ENCODE data around the gene ALLC.

ALLC gene

GRCh38 chr2:3749201-3749600 lies 91.2 kb downstream of the ALLC start:
- H3K36me3 ChIP-seq (ENCODE audit: insufficient read depth, low read length) = no peaks in the 10 kb centered on the region
- H3K9ac ChIP-seq (ENCODE audit: low read depth, low read length) = no peak overlapping the region
- no peak overlapping the region for H3K27ac ChIP-seq (ENCODE audit: low read length)
- H3K9me3 ChIP-seq (ENCODE audit: insufficient read depth, low read length, severe bottlenecking) = no peaks in the 10 kb centered on the region
- H3K4me2 ChIP-seq (ENCODE audit: insufficient read depth, low read length) = no peak overlapping the region
- H3K79me2 ChIP-seq (ENCODE audit: insufficient read depth, low read length) = no peaks in the 10 kb centered on the region
- no peak overlapping the region for H3K4me3 ChIP-seq (ENCODE audit: low read depth in 1 of 2, low read length in 2 of 2)
- H3K4me1 ChIP-seq (ENCODE audit: insufficient read depth, low read length) = no peaks in the 10 kb centered on the region
- ATAC-seq (ENCODE audit: insufficient read depth, low read depth) (no peak), DNase-seq (no peak)
- no peaks in the 10 kb centered on the region for H4K20me1 ChIP-seq (ENCODE audit: insufficient read depth, low read length)
- H2AFZ ChIP-seq (ENCODE audit: low read depth, low read length) = no peak overlapping the region
- no peak for TF ChIP-seq EZH2 (IDR thresholded peaks at IDR 0.05; ENCODE audit: borderline replicate concordance, low read depth, low read length, severe bottlenecking)
- TF ChIP-seq CTCF (IDR thresholded peaks at IDR 0.05; ENCODE audit: borderline replicate concordance, extremely low read depth, low read length, poor library complexity, severe bottlenecking) = no peak
- H3K27me3 ChIP-seq (ENCODE audit: insufficient read depth, low read length, poor library complexity) = peaks cover 6% of the 10 kb centered on the region

GRCh38 chr2:3751251-3751650 lies 93.3 kb downstream of the ALLC start:
- Histone ChIP-seq H3K9ac (ENCODE audit: low read depth, low read length) (no peak overlapping the region), H4K20me1 (ENCODE audit: insufficient read depth, low read length) (no peaks in the 10 kb centered on the region), H3K36me3 (ENCODE audit: insufficient read depth, low read length) (no peaks in the 10 kb centered on the region), H3K4me2 (ENCODE audit: insufficient read depth, low read length) (no peak overlapping the region), H2AFZ (ENCODE audit: low read depth, low read length) (no peak overlapping the region), H3K27me3 (ENCODE audit: insufficient read depth, low read length, poor library complexity) (peaks cover 6% of the 10 kb centered on the region), H3K4me1 (ENCODE audit: insufficient read depth, low read length) (no peaks in the 10 kb centered on the region), H3K4me3 (ENCODE audit: low read depth in 1 of 2, low read length in 2 of 2) (no peak overlapping the region), H3K9me3 (ENCODE audit: insufficient read depth, low read length, severe bottlenecking) (peaks cover 3% of the 10 kb centered on the region), H3K79me2 (ENCODE audit: insufficient read depth, low read length) (no peaks in the 10 kb centered on the region), H3K27ac (ENCODE audit: low read length) (no peak overlapping the region)
- ATAC-seq (ENCODE audit: insufficient read depth, low read depth) (no peak), DNase-seq (no peak)
- no peak for TF ChIP-seq CTCF (IDR thresholded peaks at IDR 0.05; ENCODE audit: borderline replicate concordance, extremely low read depth, low read length, poor library complexity, severe bottlenecking)

- no peak overlapping the region for H3K9ac ChIP-seq (ENCODE audit: low read depth, low read length)
- no peaks in the 10 kb centered on the region for H3K4me1 ChIP-seq (ENCODE audit: insufficient read depth, low read length)
- no peak for DNase-seq
- H3K27ac ChIP-seq (ENCODE audit: low read length) = no peak overlapping the region
- H3K9me3 ChIP-seq (ENCODE audit: insufficient read depth, low read length, severe bottlenecking) = peaks cover 3% of the 10 kb centered on the region
- no peak overlapping the region for H2AFZ ChIP-seq (ENCODE audit: low read depth, low read length)
- H3K27me3 ChIP-seq (ENCODE audit: insufficient read depth, low read length, poor library complexity) = peaks cover 6% of the 10 kb centered on the region
- no peak for ATAC-seq (ENCODE audit: insufficient read depth, low read depth)
- H3K4me2 ChIP-seq (ENCODE audit: insufficient read depth, low read length) = no peak overlapping the region
- no peaks in the 10 kb centered on the region for H3K79me2 ChIP-seq (ENCODE audit: insufficient read depth, low read length)
- H3K4me3 ChIP-seq (ENCODE audit: low read depth in 1 of 2, low read length in 2 of 2) = no peak overlapping the region
- H3K36me3 ChIP-seq (ENCODE audit: insufficient read depth, low read length) = no peaks in the 10 kb centered on the region
- TF ChIP-seq CTCF (IDR thresholded peaks at IDR 0.05; ENCODE audit: borderline replicate concordance, extremely low read depth, low read length, poor library complexity, severe bottlenecking) (no peak), EZH2 (IDR thresholded peaks at IDR 0.05; ENCODE audit: borderline replicate concordance, low read depth, low read length, severe bottlenecking) (no peak)
- H4K20me1 ChIP-seq (ENCODE audit: insufficient read depth, low read length) = no peaks in the 10 kb centered on the region
Observed at GRCh38 chr2:3751806-3752205, 93.8 kb downstream of the ALLC start.
